Stimulated activated CD4-positive, alpha-beta T cell treated with anti-CD3 and anti-CD28 coated beads, TNF-alpha, amount 100 ng/mL, for 4 hours (primary cell): ENCODE data around the gene RNF123.
A peak's percentile ranks its signal among the peaks of the same experiment; 100 is the strongest.

Experiments used
- DNase-seq, 3 experiments: peaks; one replicate each; pipeline ENCODE4 v3.0.0-alpha.2; 2020; ENCODE audit warnings: low read depth in 3 of 3

RNF123 gene

DNA sequence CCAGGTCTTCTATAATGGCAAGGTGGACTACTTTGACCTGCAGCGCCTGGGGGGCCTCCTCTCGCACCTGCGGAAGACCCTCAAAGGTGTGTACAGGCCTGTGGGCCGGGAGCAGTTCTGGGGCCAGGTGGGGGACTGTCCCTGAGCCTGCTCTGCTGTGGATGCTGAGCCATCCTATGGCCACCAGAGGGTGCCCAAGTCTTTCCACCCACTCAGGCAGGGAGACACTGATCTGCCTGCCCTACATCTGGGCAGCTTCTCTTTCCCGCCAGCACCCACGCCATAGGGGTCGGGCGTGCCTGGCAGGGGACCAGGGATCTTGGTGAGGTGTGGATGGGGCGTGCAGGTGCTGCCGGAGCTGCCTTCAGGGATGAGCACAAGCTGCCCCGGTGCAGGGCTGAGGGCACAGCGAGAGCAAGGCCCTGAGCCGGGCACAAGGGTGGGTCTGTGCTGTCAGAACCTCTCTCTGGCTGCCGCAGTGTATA is 14.1 kb downstream of the RNF123 start:
- peak in 2 of 3 experiments; percentile 40 to 50 for DNase-seq

DNA sequence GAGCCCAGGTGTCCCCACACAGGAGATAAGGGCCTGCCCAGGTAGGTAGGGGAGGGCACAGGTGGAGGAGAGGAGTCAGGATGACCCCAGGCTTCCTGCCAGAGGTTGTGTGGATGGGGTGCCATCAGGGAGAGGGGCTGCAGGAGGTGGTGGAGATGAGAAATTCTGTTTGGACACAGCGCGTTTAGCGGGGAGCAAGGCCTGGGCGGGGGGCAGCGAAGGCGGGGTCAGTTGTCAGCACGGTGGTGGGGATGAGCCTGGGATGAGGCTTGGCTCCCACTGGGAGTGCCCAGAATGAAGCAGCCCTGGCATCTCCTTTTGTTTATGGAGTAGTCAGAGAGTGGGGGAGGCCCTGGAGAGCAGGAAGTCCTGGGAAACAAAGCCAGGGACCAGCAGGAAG is 14.6 kb downstream of the RNF123 start:
- no peak for DNase-seq

DNA sequence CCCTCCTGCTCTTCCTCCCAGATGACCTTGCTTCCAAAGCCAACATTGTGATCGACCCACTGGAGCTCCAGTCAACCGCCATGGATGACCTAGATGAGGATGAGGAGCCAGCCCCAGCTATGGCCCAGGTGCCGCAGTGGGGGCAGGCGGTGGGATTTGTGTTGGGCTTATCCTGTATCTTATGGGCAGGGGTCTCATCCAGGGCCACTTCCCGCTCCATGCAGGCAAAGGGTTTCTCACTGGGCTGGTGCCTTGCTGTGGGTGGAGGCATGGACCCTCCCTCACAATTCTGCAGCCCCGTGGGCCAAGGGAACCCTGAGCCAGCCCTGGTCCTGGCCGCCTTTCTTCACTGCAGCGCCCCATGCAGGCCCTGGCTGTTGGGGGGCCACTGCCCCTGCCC is 15.3 kb downstream of the RNF123 start:
- no peak for DNase-seq

DNA sequence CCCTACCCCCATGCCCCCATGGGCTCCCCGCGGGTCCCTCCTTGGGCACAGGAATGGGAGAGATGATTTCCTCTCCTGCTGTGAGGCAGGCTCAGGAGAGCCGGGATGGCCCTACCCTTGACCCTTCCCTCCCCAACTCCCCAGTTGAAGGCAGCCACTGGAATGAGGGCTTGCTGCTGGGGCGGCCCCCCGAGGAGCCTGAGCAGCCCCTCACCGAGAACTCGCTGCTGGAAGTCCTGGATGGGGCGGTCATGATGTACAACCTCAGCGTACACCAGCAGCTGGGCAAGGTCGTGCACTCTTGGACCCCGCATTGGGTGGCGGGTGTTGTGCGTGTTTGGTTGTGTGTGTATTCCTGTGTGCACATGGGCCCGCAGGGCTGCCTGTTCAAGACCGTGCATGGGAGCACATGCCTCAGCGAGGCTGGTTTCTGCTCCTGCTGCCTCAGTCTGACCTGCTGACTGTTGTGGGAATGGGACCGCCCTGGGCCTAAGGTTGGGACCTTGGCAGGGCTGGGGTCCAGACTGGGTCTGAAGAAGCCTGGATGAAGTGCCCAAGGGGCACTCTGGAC is 16.1 kb downstream of the RNF123 start:
- DNase-seq = no peak

DNA sequence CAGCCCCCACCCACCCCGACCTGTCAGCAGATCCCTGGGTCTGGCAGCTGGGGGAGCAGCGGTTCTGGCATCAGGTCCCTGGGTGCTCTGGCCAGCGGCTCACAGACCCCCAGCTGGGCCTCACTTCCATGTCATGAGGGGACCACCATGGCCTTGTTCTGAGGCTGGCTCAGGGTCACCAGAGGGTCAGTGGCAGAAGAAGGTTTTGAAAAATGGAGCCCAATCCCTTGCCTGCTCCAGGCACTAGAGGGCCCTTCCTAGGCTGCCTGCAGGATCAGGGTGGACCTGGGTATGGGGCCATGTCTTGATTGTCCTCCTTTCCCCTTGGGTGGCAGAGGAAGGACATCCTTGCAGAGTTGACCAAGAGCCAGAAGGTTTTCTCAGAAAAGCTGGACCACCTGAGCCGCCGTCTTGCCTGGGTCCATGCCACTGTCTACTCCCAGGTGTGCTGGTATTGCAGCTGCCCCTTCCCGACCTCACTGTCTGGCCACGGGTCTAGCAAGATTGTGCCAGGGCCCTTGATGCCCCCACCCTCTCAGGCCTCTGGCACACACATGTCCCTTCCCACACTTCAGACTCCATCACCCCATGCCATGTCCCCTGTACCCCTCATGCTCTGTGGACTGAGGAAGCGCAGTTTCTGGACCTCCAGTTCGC is 17.2 kb downstream of the RNF123 start:
- no peak for DNase-seq

DNA sequence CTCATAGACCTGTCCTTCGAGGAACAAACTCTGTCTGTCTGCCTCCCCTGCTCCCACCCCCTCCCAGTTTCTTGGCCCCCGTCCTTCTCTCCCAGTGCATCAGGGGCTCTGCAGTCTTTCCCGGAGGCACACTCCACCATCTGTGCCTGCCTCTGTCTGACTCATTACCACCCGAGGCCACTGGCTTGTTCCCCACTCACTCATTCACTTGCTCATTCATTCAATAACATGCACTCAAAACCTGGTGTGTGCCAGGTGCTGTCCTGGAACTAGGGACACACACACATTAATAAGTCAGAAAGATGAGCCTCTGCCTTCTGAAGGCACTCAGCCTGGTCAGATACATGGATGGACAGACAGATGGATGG is 17.7 kb downstream of the RNF123 start:
- DNase-seq = no peak

DNA sequence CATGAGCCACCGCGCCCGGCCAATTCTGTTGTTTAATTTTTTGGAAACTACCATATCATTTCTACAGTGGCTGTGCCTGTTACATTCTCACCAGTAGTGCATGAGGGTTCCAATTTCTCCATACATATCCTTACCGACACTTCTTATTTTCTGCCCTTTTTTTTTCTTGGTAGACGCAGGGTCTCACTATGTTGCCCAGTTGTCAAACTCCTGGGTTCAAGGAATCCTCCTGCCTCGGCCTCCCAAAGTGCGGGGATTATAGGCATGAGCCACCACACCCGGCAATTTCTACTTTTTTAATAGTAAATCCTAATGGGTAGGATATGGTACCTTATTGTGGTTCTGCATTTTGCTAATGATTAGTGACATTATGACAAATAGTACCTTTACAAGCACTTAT is 20.5 kb downstream of the RNF123 start:
- DNase-seq = no peak

DNA sequence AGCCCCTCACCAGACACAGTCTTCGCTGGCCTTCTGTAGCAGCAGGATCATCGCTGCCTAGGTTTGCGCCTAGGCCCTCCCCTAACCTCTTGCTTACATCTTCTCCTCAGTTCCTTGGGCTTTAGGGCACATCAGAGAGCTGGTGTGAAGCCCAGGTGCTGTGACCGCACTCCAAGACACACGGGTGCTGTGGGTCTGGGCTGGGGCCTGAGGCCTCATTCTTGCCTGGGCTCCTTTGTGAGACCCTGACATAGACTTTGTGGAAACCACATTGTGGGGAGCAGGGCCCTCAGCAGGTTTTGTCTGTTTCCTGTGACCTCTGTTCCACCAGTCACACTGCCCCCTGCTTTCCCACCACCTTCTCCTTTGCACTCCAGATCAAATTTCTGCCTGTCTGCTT is 22.1 kb downstream of the RNF123 start:
- no peak for DNase-seq

DNA sequence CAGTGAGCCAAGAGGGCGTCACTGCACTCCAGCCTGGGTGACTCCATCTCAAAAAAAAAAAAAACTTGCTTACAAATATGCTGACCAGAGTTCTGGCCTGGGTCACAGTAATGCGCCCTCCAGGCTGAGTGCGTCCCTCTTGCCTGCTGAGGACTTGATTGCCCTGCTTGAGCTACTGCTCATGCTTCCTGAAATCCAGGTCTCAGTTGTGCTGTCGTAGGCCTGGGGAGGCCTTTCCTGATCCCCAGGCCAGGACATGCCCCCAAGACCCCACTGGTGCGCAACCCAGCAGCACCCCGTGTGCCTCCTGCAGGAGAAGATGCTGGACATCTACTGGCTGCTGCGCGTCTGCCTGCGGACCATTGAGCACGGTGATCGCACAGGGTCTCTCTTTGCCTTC is 22.8 kb downstream of the RNF123 start:
- DNase-seq = no peak

DNA sequence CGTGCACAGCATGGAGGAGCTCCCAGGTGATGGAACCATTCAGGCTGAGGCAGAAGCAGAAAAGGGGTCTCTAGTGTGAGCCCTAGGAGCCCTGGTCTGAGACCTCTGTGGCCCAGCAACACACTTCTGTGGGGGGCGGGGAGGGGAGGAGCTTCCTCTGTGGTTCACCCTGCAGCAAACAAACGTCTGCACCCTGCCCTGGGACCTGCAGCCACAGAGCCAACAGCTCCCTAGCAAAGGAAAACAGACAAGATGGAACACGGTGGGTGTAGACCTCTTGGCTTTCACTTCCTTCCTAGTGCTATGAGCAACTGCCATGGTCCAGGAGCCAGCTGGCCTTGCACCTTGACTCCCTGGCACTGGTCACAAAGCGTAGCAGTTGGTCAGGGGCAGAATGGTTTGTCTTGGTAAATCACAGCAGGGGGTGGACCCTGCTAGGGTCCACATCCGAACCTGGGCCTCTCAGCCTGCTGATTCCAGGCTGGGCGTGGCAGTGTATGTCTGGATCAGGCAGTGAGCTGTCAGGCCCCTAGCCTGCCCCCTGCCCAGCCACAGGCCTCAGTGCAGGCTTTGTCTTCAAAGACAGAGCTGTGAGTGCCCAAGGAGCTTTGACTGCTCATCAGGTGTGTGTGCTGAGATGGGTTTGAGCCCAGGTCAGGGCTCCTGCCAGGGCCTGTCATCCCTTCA is 23.4 kb downstream of the RNF123 start:
- no peak for DNase-seq

DNA sequence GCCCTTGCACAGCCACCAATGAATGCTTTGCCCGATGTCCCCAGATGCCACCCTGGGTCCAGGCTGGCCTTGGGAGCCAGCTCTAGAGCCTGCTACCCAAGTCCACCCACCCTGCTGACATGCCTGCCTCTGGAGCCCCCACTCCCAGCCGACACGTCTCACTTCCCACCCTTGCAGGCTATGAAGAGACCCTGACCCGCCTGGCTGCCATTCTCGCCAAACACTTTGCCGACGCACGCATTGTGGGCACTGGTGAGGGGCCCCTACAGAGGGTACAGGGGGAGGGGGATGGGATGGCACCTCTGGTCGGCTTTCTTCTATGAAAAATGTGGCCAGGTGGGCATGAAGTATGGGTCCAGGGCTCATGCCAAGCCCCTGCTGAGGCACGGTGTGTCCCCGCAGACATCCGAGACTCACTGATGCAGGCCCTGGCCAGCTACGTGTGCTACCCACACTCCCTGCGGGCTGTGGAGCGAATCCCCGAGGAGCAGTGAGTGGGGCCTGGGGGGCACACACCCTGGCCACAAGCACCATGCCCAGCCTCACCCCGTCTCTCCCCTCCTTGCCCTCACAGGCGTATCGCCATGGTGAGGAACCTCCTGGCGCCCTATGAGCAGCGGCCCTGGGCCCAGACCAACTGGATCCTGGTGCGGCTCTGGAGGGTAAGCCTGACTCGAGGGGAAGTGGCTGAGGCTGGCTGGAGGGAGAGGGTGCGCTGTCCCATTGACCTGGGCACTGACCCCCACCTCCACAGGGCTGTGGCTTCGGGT is 24.2 kb downstream of the RNF123 start:
- no peak for DNase-seq

DNA sequence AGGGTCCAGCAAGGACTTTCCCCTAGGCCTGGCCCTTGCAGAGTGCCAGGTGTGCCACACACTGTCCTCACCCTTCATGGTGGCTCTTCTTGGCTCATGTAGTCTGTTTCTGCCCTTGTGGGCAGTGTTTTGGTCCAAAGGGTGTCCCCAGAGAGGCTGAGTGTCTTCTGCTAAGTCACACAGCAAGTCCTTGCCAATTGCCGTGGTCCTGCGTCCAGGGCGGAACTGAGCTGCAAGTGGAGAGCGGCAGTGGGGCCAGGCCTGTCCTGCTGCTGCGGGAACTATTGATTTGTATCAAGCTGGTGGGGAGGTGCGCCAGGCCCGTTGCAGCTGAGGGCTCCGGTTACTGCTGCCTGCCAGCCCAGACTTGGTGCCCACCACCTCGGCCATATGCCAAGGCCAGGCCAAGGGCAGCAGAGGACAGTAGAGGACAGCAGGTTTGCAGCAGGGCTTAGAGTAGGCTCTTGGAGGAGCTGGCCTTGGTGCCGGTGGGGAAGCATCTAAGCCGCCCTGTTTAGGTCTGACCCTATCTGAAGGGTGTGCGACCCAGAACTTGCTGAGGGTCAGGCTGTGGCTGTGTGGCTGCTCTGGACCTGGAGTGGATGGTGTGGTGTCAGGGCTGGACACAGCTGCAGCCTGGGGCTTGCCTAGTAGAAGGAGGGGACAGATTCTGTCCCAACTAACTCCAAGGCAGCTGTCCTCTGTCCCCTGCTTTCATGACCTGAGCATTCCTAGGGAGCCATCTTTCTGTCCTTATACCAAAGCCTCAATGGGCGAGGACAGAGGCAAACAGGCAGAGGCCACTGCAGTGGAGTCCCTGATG is 25.6 kb downstream of the RNF123 start:
- no peak for DNase-seq

DNA sequence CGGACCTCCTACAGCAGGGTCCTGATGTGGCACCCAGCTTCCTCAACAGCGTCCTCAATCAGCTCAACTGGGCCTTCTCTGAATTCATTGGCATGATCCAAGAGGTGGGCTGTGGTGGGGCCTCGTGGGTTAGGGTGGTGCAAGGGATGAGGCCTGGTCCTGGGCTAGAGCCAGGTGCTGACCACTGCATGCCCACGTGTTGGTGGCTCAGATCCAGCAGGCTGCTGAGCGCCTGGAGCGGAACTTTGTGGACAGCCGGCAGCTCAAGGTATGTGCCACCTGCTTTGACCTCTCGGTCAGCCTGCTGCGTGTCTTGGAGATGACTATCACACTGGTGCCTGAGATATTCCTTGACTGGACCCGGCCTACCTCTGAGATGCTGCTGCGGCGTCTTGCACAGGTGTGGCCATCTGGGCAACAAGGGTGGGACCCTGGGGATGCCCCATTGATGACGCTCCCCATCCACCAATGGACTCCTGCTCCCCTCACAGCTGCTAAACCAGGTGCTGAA is 26.3 kb downstream of the RNF123 start:
- no peak for DNase-seq

DNA sequence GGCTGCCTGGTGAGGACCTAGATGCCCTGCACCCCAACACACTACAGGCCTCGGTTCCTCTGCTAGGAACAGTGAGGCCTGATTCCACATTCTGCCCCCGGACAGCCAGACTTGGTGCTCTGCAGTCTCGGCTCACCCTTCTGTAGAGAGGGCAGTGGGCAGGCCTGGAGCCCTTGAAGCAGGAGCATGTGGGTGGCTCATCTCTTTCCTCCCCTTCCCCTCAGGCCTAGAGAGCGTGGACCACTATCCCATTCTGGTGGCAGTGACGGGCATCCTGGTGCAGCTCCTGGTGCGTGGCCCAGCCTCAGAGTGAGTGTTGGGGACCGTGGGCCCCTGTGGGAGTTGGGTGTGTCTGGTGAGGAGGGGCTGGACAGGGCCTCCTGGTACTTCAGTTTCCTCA is 26.8 kb downstream of the RNF123 start:
- DNase-seq = no peak

DNA sequence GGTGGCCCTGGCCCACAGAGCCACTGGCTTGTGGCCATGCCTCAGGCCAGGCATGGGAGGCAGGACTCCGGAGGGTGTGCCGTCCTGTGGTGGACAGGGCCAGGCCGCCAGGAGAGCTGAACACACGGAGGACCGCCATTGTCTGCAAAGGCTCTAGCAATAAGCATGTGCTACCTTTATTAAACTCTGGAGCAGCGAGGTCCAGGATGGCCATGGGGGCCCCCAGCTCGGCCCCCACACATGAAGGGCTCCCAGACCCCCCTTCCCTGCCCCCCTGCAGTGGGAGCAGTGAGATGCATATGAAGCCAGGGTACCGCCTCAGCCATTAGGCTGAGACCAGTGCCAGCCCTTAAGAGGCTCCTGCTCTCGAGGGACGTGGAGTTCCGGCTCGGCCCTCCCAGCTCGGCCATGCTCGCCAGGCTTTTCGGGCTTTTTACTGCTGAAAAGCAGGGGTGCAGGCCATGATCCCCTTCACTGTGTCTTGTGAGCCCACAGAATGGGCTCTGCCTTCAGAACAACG is 27.4 kb downstream of the RNF123 start:
- no peak for DNase-seq

DNA sequence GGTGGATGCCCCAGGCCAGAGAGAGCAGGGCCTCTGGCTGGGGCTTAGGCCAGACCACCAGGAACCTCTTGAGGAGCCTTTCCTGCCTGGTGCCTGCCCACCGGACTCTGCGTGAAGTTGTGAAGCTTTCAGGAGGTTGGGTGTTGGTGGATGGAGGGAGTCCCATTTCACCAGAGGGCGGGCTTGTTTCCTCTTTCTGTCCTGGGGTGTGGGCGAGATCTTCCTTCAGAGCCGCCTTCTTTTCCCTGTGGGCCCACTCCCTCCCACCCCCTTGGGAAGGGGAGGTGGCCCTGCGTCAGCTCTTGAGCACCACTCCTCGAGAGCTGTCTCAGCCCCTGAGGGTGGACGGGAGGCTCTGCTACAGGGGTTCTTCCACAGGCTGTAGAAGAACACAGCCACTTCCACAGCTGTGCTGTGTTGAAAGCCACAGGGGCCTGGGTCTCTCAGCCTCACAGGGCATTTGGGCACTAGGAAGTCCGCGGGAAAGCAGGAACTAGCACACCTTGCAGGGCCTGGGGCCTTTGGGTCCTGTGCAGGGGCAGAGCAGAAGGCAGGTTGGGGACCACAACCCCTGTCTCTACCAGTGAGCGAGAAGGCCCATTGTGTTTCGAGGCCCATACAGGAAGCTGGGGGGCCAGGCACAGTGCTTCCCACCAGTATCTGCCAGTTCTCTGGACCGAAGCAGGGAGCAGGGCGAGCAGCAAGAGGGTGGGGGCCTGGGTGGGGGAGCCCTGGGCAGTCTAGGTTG is 28.0 kb downstream of the RNF123 start:
- DNase-seq = no peak

DNA sequence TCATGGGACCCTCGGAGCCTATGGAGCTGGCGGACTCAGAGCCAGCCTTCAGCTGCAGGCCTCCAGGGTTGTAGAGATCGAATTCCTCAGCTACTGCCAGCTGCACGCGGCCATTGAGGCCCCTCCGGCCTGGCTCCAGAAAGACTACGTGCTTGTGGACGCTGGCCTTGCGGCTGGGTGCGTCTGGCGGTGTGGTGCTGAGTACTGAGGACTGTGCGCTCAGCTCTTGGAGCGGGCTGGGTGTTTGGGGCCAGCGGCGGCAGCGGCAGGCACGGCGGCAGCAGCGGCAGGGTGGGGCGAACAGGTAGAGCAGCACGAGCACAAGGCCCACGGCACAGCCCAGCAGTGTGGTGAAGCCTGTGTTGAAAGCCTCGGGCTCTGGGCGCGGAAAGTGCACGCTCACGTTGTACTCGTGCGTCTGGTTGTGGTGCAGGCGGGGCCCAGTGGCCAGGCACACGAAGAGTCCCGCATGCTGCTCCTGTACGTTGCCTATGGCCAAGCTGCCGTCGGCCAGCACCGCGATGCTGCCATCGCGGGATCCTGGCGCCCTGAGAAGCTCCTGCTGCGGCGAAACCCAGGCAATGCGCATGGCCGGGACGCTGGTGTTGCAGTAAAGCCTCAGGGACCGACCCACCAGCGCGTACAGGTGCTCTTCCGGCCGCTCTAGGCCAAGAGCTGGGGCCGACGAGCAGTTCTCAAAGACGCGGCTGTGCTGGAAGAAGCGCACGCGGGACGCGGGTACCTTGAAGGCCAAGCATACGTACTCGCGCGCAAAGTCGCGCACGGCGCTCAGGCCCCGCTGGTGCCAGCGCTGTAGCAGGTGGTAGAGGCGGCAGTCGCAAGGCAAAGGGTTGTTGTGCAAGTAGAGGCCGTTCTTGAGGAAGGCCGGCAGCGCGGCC is 28.9 kb downstream of the RNF123 start:
- DNase-seq = no peak

DNA sequence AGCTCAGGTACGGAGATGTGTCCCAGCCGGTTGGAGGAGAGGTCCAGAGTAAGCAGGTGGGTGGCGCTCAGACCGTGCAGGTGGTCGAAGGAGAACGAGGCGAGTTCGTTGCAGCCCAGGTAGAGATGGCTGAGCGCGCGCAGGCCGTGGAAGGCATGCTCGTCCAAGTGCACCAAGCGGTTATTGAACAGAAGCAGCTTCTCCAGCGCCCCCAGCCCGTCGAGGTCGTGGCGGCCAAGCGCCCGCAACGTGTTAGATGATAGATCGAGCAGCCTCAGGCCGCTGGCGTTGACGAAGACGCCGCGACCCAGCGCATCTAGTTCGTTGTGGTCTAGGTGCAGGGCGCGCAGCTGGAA is 29.5 kb downstream of the RNF123 start:
- no peak for DNase-seq

DNA sequence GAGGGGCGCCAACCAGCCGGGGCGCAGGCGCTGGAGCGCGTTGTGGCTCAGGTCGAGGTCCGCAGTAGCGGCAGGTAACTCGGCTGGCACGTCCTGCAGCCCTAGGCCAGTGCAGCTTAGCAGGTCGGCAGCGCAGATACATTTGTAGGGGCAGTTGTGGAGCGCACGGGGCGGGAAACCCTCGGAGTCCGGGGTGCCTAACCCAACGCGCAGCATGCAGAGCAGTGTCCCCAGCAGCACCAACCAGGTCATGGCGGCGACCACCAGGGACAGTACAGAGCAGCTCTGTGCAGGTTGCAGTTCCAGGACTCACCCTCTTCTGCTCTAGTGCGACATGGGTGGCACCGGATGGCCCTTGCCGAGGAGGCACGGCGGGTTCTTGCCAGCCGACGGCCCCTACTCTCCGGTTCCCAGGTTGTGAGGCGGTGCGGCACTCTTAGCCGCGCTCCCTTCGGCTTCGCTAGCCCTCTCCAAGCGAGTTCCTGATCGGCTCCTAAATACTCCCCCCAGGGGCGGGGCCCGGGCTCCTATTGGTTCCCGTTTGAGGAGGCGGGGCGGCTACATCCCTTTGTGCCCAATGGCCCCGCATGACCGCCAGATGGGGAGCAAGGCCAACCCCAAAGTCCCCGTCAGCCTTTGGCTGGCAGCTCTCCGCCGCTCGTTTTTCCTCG is 30.0 kb downstream of the RNF123 start, which contains the start of gene AMIGO3:
Gene AMIGO3 (minus strand): TSS at position 471 of the 671 bp plus-strand sequence. CDS start 219 bp downstream, at position 252.
- peak; percentile 75 to 87 (median 79) for DNase-seq
